Sigmoid colon (tissue), 4 donors: ENCODE results near the gene LMBR1.
"Not testable (repeated sequence)": the region's sequence is repeated elsewhere in the genome, so short reads cannot be mapped to it uniquely, and the experiment has no call there.

Experiments
- CTCF ChIP-seq, 4 experiments: fragments of 450-650 bp in 3 of 4; fragments of 200-600 bp in 1 of 4; IDR thresholded peaks; one replicate each; pipeline ENCODE4 v1.5.1; 2016 to 2019; ENCODE audit warnings: antibody characterized with exemption in 4 of 4, mild to moderate bottlenecking in 3 of 4, moderate library complexity in 2 of 4
- EP300 ChIP-seq, 4 donors: sonication (generic); formaldehyde crosslinking; IDR thresholded peaks; one replicate each; pipeline ENCODE4 v1.6.1; 2017; ENCODE audit warnings: antibody characterized with exemption in 4 of 4
- POLR2A ChIP-seq, 2 donors: fragments of 450-650 bp; IDR thresholded peaks; one replicate each; pipeline ENCODE4 v1.6.1; 2016; ENCODE audit warnings: antibody characterized with exemption in 2 of 2, mild to moderate bottlenecking in 2 of 2, moderate library complexity in 2 of 2

DNA sequence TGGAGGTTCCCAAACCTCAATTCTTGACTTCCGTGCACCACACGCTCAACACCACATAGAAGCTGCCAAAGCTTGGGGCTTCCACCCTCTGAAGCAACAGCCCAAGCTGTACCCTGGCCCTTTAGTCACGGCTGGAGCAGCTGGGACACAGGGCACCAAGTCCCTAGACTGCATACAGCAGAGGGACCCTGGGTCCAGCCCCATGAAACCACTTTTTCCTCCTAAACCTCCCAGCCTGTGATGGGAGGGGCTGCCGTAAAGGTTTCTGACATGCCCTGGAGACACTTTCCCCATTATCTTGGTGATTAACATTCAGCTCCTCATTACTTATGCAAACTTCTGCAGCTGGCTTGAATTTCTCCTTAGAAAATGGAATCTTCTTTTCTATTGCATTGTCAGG, 194.5 kb downstream of the LMBR1 start:
- TF ChIP-seq CTCF, EP300, POLR2A (IDR thresholded peaks at IDR 0.05): not testable (repeated sequence)
